22Rv1 (cell line): ENCODE results near the gene SNCAIP.
A peak's percentile ranks its signal among the peaks of the same experiment; 100 is the strongest.

ENCODE experiments used
- H3K27ac ChIP-seq: fragments of 450-650 bp; 2 replicates; pipeline ENCODE4 v1.5.1; 2017
- ZFX ChIP-seq: fragments of 450-650 bp; IDR thresholded peaks from 2 replicates; pipeline ENCODE4 v1.6.1; 2017; ENCODE audit warnings: antibody characterized with exemption, borderline replicate concordance
- TF ChIP-seq, protein P1 (sequence below): fragments of 450-650 bp; IDR thresholded peaks from 2 replicates; pipeline ENCODE4 v1.5.1; 2017; ENCODE audit warnings: mild to moderate bottlenecking

Gene SNCAIP

DNA sequence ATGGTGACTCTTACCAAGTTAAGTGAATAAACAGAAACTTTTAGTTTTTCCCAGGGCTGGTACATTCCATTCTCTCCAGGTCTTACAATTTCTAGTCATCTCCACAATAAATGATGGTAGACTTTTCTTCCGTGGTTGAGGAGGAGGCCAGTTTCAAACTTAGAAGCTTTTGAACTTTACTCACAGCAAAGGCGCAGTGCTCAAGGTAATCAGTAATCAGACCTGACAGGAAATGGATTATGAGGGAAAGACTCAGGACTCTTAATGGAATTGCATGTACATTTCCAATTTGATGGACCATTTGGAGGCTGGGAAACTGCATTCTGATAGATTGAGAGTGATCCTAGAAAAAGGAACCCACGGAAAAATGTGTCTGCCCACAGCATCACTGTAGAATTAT, 93.7 kb downstream of the SNCAIP start:
- TF ChIP-seq, protein P1, sequence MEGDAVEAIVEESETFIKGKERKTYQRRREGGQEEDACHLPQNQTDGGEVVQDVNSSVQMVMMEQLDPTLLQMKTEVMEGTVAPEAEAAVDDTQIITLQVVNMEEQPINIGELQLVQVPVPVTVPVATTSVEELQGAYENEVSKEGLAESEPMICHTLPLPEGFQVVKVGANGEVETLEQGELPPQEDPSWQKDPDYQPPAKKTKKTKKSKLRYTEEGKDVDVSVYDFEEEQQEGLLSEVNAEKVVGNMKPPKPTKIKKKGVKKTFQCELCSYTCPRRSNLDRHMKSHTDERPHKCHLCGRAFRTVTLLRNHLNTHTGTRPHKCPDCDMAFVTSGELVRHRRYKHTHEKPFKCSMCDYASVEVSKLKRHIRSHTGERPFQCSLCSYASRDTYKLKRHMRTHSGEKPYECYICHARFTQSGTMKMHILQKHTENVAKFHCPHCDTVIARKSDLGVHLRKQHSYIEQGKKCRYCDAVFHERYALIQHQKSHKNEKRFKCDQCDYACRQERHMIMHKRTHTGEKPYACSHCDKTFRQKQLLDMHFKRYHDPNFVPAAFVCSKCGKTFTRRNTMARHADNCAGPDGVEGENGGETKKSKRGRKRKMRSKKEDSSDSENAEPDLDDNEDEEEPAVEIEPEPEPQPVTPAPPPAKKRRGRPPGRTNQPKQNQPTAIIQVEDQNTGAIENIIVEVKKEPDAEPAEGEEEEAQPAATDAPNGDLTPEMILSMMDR, result no peak
- no peak for TF ChIP-seq ZFX
- H3K27ac ChIP-seq, result no peak overlapping the region

DNA sequence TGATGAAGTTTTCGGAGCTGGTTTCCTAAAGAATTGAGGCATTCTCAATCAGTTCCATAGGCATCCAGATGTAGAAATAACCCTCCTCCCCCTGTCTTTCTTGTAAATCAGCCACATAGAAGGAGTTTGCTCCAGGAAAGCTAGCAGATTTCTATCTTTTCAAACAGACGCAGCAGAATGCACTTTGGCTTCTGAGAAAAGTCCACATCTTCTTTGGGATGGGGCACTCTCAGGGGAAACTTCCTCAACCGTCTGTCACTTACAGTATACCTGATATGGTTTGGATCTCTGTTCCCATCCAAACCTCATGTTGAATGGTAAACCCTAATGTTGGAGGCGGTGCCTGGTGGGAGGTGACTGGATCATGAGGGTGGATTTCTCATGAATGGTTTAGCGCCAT, 94.1 kb downstream of the SNCAIP start:
- TF ChIP-seq, protein P1, result no peak
- no peak for TF ChIP-seq ZFX
- H3K27ac ChIP-seq, result no peak overlapping the region

DNA sequence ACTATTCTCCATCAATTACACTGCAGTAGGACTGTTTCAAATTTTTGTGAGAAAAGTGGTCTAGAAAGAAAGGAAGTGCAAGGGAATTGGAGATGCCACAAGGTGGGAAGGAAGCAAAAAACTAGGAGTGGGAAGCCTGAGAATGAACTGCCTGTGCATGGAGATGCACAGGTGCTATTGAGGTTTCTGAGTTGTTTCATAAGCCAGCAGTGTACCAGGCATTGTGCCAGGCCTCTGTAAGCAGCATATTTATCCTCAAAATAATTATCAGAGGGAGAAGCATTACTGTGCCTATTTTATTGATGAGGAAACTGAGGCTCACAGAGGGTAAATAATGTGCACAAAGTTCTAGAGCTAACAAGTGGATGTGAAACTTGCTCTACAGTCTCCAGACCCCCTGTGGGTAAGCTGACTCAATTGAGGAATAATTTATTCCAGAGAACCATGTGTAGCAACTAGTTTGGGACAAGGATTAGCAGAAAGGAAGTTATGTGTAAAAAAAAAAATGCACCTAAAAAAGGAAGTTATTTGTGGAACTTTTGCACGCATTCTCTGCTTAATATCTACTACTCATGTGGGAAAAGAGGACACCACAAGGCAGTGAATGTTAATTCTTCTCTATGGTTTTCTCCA, 96.7 kb downstream of the SNCAIP start:
- TF ChIP-seq ZFX, result no peak
- TF ChIP-seq, protein P1, result no peak
- no peak overlapping the region for H3K27ac ChIP-seq

DNA sequence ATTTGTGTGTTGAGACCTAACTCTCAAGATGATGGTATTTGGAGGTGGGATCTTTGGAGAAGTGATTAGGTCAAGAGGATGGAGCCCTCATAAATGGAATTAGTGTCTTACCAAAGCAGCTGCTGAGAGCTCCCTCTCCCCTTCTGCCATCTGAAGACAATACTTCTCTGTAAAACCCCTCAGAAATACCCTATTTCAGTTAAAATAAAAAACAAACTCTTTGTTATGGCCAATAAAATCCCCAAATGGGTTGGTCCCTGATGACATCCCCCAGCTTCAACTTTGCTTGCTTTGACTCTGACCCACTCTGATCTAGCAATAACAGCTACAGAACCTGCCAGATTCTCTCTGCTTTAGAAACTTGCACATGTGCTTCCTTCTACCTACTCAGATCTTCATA, 100.9 kb downstream of the SNCAIP start:
- TF ChIP-seq ZFX, result no peak
- TF ChIP-seq, protein P1, result no peak
- no peak overlapping the region for H3K27ac ChIP-seq

DNA sequence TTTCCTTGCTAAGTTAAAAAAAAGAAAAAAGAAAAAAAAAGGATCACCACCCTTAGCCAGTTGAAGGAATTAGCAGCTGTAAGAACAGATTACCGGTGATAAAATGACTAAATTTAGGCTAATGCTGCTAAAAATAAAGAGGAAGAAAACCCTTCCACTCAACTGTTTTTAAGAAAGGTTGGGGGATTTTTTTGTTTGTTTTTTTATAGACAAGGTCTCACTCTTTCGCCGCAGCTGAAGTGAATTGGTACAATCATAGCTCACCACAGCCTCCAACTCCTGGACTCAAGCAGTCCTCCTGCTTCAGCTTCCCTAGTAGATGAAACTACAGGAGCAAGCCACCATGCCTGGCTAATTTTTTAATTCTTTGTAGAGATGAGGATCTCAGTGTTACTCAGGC, 101.7 kb downstream of the SNCAIP start:
- TF ChIP-seq, protein P1, result no peak
- no peak for TF ChIP-seq ZFX
- no peak overlapping the region for H3K27ac ChIP-seq

DNA sequence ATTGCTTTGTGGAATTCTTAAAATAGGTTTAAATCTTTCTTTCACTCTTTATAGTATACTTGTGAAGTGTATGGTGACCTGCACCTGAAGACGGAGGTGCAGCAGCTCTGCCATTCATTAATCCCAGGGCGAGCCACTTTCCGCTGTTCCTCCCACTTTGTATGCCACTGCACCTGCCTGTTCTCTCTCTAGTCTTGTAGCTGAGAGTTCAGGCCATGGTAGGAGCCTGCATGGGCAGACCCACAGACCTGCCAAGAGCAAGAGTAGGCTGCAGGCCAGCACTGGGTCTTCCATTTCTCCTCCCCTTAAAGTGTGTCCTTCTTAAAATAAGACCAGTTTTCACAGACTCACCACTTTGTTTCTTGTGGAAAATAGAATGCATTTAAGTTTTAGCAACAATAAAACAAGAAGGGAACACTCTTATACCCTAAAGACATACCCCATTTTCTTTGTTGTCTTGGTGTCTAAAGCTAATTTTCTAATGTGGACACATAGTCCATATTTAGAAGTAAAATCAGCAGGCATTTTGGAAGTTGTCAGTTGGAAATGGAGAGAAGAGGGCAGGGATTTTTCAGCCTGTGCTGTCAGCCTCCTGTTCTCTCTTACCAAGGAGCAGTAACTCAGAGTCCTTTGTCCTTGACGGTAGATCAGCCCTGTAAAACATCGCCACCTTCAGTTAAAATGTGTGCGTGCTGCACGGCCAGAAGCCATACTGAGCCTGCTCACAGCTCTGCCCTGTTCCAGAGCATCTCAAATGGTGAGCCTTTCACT, 103.2 kb downstream of the SNCAIP start:
- no peak overlapping the region for H3K27ac ChIP-seq
- no peak for TF ChIP-seq ZFX
- TF ChIP-seq, protein P1, result peak; percentile 83

DNA sequence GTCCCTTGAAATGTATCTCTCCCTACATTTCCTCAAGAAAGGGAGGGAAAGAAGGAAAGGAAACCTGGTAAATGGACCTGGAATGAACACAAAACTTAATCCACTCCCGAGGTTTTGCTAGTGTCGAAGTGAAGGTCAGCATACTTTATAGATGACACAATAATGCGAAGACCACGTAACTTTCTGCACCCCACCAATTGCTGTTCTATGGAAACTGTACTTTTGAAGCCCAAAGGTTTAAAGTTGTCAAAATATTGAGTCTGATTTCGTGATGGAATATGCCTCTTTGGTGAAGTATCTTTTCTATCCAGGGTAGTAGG, 103.7 kb downstream of the SNCAIP start:
- TF ChIP-seq, protein P1, result peak; percentile 47
- TF ChIP-seq ZFX, result no peak
- no peak overlapping the region for H3K27ac ChIP-seq
